Femur (tissue), 1 donor: ENCODE measurements around the gene WDR38.
A peak's percentile ranks its signal among the peaks of the same experiment; 100 is the strongest.

Source experiments
- DNase-seq: peaks from one replicate; pipeline ENCODE4 v3.0.0-alpha.2; 2017

The WDR38 gene, protein sequence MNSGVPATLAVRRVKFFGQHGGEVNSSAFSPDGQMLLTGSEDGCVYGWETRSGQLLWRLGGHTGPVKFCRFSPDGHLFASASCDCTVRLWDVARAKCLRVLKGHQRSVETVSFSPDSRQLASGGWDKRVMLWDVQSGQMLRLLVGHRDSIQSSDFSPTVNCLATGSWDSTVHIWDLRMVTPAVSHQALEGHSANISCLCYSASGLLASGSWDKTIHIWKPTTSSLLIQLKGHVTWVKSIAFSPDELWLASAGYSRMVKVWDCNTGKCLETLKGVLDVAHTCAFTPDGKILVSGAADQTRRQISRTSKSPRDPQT

DNA sequence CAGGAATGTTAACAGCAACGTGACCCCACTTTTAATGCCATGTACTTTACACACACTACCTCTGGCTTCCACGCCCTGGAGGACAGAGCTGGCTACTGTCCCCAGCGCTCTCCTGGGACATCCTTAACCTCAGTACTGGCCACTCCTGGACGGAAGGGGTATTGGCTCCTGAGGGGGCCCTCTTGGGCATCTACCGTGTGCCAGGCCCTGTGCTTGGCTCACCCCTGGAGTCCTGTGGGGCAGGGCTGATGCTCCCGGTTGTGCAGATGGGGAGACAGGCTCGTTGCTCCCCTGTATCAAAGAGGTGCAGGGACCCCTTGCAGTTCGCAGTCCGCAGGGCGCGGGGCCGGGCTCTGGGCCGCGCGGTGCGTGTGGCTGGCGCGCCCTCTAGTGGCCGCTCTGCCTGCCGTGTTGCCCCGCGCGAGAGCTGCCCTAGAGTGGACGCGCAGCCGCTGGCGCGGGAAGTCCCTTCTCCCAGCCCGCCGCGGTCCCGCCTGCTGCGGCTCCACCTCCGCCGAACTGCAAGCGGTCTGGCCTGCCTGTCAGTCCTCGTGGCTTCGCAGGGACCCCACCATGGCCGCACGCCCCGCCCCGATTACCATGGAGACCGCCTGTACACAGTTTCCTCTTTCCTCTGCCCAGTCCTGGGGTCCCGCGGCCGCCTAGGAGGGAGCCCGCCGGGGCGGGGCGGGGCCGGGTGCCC, at the start of gene WDR38:
WDR38 (plus strand) TSS at position 632 of the 703 bp plus-strand sequence. CDS start 72 bp downstream, outside the sequence.
- DNase-seq = peak; percentile 87

DNA sequence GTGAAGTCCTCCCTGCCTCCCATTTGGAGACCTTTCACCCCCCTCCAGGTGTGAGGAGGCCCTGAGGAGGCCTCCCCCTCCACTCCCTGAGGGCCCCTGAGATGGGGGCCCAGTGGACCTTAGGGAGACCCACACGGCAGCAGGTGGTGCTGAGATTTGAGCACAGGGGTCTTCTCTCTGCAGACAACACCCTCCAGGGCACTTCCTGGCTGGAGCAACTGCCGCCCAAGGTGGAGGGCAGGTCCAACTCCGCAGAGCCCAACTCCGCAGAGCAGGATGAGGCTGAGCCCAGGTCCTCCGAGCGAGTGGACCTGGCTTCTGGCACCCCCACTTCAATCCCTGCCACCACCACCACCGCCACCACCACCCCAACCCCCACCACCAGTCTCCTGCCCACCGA, 49.3 kb upstream of the WDR38 start:
- no peak for DNase-seq

DNA sequence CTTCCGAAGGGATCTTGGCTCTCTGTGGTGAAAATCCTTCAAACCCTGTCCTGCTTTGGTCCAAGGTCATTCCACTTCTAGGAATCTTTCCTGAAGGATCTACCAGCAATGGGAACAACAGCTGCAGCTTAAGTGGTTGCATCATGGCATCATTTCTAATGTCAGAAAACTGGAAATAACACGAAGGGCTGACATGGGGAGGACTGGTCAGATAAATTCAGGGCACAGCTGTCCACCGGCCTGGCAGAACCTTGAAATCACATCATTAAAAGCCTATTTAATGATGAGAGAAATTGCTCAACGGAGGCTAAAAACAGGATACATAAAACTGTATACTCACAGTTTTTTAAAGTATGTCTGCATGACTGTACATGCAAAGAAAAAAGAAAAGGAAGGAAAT, 48.1 kb upstream of the WDR38 start:
- no peak for DNase-seq

DNA sequence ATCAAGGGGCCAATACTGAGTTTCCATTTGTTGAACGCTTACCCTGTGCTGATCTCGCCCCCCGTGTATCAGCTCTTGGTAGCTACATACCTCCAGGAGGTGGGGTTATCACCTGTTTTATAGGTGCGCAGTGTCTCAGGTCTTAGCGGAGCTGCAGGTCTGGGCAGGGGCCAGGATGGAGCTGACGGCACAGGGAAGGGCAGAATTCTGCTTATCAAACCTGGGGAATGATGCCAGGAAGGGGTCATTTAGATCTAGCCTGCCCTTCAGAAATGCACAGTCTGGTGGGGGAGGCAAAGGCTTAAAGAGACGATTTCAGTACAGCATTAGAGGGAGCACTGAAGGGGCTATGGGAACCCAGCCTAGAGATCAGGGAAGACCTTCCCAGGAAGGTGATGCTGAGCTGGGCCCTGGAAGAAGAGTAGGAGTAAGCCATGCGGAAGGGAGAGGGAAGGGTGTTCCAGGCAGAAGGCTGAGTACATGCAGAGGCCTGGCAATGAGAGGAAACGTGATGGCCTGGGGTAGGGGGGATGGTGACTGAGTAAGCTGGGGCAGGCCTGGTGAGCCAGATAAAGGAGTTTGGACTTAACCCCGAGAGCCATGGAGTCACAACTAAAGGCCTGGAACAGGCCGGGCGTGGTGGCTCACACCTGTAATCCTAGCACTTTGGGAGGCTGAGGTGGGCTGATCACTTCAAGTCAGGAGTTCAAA, 44.9 kb upstream of the WDR38 start:
- DNase-seq = no peak

DNA sequence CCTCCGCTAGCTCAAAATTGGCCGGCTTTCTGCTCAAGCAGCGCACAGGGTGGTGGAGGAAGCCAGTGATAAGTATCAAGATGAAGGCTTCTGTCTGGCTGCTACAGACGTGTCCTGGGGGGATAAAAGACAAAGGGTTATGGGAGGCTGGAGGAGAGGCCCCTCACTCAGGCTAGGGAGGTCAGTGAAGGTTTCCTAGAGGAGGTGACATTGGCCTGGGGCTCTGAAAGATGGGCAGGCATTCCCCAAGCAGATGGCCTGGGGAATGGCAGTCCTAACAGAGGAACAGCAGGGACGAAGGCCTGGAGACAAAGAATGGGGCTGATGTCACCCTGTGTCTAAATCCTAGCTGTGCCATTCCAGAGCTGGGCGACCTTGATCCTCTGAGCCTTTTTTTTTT, 44.0 kb upstream of the WDR38 start:
- DNase-seq = no peak

DNA sequence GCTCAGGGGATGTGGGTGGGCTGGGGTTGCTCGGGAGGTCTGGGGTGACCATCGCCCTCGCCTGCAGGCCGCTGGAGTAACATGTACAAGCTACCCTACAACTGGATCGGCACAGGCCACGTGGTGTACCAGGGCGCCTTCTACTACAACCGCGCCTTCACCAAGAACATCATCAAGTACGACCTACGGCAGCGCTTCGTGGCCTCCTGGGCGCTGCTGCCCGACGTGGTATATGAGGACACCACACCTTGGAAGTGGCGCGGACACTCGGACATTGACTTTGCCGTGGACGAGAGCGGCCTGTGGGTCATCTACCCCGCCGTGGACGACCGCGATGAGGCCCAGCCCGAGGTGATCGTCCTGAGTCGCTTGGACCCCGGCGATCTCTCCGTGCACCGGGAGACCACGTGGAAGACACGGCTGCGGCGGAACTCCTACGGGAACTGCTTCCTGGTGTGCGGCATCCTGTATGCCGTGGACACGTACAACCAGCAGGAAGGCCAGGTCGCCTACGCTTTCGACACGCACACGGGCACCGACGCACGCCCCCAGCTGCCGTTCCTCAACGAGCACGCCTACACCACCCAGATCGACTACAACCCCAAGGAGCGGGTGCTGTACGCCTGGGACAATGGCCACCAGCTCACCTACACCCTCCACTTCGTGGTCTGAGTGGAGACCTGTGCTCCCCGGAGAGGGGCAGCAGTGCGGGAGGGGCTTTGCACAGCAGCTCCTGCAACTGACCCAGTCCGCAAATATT, 43.3 kb upstream of the WDR38 start:
- DNase-seq = no peak

DNA sequence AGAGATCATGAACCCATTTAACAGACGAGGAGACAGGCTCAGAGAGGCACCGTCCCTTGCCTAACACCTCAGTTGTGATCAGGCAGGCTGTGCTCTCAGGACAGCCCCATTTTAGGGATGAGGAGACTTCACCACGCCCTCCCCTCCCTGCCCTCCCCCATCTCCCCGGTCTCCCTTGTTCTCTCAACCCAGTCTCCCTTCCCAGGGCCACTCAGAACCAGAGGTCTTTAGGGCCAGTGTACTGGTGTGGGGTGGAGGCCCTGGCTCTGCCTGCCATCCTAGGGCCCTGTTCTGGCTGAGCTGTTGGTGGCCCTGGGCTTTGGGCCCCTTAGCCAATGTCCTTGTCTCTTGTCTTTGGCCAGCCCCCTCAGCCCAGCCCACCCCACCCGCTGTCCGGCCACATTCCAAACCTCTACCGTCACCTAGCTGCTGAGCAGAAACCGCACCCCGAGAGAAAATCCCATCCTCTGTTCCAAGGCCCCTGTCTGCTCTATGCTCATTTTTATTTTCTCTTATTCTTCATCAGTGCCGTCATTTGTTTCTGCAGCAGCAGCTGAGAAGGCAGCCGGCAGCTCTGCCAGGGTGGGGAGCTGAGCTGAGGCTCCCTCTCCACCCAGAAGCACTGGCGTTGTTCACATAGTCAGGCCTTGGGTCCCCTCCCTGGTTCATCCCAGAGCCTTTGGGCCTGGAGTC, 42.5 kb upstream of the WDR38 start:
- peak; percentile 88 for DNase-seq

DNA sequence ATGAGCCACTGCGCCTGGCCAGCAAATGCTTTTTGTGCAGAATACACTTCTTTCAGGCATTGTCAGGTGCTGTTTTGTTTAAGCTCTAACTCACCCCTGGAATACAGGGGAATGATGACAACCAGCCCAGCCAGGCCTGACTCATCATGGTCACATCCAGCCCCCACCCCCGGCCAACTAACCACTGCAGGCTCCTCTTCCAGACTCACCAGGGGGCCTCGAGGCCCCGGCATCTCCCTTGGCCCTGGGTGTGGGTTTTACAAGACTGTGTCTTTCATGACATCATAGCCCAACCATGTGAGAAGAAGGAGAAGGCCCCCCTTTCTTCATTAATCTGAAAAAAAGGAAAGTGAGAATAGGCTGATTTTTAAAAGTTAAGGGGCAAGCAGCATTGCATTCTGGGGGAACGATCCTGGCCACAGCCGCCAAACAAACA, 40.8 kb upstream of the WDR38 start:
- DNase-seq = peak; percentile 91

DNA sequence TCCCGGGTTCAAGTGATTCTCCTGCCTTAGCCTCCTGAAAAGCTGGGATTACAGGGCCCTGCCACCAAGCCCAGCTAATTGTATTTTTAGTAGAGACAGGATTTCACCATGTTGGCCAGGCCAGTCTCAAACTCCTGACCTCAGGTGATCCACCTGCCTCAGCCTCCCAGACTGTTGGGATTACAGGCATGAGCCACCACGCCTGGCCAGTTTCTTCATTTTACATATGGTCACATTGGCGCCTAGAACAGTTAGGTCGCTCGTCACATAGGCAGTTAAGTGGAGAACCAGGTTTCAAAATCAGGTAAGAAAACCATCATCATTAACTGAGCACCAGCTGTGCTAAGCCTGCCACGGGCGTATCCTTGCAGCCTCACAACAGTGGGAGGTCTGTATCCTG, 40.2 kb upstream of the WDR38 start:
- no peak for DNase-seq

DNA sequence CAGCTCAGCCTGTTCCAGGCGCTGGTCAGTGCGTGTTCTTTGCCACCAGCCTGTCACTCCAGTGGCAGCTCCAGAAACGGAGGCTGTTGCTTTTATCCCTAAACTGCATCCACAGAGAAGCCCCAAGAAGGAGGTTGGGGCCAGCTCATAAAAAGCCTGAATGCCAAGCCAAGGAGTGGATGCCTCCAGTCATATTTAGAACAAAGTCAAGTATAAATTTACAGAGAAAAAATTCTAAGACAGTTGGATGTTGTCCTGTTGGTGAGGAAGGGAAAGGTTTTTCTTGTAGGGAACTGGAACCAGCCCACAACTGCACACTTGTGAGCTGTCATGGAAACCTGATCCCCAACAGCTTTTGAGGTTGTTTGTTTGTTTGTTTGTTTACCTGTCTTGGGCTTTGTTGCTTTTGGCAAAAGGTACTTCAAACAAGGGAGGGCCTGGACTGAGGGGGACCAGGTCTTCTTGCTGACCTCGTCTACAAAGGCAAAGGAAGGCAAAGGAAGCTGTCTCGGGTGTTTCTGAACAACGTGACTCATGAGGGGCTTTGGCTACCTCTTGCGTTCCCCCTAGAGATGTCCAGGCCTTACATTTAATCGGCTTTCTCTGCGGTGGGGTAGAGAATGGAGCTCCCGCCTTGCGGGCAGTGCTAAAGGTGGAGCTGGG, 39.6 kb upstream of the WDR38 start:
- no peak for DNase-seq

DNA sequence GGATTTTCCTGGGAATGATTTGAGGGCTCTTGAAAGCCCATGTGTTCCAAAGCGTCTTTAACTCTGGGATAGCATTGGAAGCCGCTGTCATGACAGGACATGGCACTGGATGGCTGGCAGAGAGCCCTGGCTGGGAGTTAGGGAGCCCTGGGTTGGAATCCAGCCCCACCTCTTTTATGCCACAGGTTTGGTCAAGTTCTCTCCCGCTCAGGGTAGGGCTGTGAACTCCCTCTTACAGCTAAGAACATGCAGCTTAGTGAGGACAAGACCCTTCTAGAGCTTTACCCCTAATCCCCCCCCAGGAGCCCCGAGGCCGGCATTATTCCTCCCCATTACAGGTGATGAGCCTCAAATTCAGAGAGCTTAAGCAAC, 39.1 kb upstream of the WDR38 start:
- no peak for DNase-seq

DNA sequence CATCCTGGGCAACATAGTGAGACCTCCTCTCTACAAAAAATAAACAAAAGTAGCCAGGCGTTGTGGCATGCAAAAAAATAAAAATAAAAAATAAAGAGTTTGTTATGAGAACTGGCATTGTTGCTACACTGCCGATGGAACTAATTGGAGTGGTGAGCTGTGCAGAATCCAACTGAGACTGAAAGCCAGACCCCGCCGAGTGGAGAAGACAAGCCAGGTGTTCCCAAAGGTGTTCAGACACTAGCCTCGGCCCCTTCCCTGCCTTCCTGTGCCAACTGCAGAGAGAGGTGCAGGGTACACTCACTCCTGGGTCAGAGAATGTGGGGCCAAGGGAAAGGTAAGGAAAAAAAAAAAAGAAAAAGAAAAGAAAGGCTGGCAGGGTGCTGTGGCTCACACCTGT, 37.7 kb upstream of the WDR38 start:
- DNase-seq = no peak

DNA sequence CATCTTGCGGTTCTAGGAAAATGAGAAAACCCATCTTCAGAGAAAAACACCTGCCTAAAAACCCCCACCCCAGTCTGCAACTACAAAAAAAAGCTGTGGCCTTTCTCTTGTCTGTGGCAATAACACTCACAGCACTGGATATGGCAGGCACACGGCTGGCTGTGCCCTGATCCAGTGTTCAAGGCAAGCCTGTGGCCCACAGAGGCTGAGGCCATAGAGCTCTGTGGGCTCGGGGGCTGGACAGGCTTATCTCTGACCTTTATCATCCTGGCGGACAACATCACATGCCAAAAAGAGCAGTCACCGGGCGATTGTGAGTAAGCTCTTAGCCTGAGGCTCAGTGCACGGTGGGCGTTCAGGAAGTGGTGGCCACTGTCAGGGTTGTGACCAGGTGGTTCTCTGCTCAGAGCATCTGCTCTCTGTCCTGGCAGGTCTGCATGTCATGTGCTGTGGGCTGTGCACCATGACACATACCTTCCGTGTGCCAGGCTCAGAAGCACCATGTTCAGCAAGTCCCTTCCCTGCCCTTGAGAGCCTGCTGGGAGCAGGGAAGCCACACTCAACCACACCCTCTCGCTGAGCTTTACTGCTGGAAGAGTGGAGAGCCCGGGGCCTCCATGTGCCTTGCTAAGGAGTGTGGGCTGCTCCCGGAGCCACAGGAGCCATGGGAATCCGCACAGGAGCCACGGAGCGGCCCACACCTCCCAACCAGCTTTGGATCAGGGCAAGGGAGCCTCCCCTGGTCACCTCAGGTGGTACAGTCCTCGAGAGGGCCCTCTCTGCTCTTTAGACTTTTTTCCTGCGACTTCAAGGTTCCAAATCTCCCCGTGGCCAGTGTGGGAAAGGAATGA, 34.6 kb upstream of the WDR38 start:
- DNase-seq = no peak

DNA sequence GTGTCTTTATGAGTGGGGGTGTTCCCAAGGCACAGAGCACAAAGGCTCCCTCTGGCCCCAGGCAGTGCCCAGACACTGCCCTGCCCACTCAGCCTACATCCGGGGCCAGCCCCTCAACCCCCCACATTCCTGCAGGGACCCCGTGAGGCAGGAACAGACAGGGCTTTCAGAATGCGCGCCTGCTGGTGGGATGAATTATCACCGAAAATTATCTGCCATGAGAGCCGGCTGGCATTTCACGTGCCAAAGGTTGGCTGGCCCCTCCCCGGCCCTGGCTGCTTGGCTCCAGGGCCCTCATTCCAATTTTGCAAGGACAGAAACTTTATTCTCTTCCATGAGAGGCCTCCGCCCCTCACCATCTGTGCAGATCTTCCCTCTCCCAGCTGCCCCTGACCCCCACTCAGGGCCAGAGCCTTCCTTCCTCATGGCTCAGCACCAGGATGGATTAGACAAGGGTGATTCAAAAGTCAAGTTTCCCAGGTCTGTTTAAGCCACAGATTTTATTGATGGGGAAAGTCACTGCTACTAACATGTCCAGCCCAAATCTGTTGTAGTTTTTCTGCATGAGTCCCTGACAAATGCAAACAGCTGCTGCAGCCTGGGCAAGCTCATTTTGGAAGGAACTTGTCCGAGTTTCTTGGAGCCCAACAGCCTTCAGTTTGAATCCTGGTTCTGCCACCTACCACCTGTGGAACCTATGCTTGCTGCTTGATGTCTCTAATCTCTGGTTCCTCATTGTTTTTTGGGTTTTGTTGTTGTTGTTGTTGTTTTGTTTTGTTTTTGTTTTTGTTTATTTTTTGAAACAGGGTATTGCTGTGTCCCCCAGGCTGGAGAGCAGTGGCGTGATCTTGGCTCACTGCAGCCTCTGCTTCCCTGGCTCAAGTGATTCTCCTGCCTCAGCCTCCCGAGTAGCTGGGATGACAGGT, 32.3 kb upstream of the WDR38 start:
- DNase-seq = peak; percentile 79

DNA sequence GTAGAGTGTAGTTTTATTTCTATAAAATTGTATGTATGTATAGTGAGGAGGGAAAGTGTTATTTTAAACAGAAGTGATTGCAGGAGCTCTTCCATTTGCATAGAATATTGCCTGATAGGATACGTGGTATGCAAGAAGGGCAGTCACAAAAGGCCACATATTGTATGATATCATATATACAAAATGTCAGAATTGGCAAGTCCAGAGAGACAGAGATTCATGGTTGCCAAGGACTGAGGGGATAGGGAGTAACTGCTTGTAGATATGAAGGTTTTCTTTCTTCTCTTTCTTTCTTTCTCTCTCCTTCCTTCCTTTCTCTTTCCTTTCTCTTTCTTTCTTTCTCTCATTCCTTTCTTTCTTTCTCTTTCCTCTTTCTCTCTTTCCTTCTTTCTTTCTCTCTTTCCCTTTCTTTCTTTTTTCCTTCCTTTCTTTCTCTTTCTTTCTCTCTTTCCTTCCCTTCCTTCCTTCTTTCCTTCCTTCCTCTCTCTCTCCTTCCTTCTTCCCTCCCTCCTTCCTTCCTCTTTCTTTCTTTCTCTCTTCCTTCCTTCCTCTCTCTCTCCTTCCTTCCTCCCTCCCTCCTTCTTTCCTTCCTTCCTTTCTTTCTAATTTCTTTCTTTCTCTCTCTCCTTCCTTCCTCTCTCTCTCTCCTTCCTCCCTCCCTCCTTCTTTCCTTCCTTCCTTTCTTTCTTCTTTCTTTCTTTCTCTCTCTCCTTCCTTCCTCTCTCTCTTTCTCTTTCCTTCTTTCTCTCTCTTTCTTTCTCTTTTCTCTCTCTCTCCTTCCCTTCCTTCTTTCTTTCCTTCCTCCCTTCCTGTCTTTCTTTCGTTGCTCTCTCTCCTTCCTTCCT, 24.5 kb upstream of the WDR38 start:
- no peak for DNase-seq

DNA sequence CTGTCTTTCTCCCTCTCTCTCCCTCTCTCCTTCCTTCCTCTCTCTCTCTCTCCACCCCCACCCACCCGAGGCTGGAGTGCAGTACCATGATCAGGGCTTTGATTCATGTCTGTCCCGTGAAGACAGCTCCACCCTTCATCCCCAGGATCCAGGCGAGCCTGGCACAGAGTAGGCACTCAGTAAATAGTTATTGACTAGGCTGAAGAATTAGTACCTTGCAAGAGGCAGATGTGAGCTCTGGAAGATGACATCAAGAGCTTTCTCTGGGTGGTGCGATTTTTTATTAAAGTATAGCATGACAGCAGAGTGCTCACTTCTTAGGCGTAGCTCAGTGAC, 24.0 kb upstream of the WDR38 start:
- DNase-seq = no peak

DNA sequence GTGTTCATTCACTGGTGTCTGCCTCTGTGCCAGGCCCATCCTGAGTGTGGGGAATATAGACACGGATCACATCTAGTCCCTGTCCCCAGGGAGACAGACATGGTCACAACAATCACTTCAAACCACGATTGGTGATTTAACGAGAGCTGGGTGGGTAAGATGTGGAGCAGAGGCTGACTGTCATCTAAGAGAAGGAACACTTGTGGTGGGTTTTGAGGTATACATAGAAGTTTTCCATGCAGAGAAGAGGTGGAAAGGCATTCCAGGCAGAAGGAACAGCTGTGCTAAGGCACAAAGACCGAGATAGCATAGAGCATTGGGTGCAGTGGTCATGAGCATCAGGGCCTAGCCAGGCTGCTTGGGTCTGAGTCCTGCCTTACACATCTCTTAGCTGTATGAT, 22.7 kb upstream of the WDR38 start:
- no peak for DNase-seq

DNA sequence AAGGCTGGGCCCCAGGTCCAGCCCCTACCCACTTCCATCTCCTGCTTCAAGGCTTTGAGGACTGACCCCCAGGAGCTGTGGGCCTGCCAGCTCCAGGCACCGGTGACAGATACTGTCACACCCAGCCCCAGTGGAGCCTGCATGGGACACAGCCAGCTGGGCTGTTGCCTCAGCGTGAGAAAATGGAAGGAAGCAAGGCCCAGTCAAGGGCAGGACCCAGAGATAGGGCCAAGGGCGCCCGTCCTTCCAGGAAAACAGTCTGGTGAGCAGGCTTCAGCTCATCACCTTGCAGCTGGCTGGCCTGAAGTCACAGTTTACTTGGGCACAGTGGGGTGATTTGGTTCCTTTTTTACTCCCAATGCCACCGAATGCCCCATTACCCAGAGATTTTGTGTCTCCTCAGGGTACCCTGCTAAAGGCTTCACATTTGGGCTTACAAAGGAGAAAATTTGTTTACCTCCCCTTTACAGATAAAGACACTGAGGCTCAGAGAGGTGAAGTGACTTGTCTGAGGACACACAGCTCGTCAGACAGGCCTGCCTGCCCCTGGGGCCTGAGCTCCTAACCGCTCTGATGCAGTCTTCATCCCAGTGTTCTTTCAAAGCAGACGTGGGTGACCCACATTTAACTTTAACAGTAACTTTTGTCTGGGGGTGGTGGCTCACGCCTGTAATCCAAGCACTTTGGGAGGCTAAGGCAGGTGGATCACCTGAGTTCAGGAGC, 21.5 kb upstream of the WDR38 start:
- DNase-seq = peak; percentile 56
